Neural progenitor cell (in vitro differentiated cells): ENCODE measurements around the gene POU6F2. TPM values are rescaled to one million over a fixed set of nuclear protein-coding genes. Genes with fewer than 3 reads are reported as not detected.

Experiments
- DNase-seq: peaks from one replicate; pipeline ENCODE4 v3.0.0-alpha.2; 2016; ENCODE audit warnings: low spot score
- H2AFZ ChIP-seq: fragments of 200-600 bp; sonication (generic); replicated peaks from 2 replicates; pipeline ENCODE4 v1.6.1; 2016; ENCODE audit warnings: antibody characterized with exemption
- H3F3A ChIP-seq: fragments of 200-600 bp; sonication (generic); 2 replicates; pipeline ENCODE4 v1.6.1; 2016; ENCODE audit warnings: antibody characterized with exemption, low read depth
- H3K27ac ChIP-seq: fragments of 200-600 bp; sonication (generic); 2 replicates; pipeline ENCODE4 v1.5.1; 2016; ENCODE audit warnings: mild to moderate bottlenecking
- H3K27me3 ChIP-seq: fragments of 200-600 bp; sonication (generic); 2 replicates; pipeline ENCODE4 v1.6.1; 2016; ENCODE audit warnings: mild to moderate bottlenecking, moderate library complexity
- H3K36me3 ChIP-seq: fragments of 200-600 bp; sonication (generic); 2 replicates; pipeline ENCODE4 v1.5.1; 2016
- H3K4me1 ChIP-seq: fragments of 200-600 bp; sonication (generic); 2 replicates; pipeline ENCODE4 v1.6.1; 2016; ENCODE audit warnings: mixed run types
- H3K4me2 ChIP-seq: fragments of 200-600 bp; sonication (generic); 2 replicates; pipeline ENCODE4 v1.6.1; 2016
- H3K4me3 ChIP-seq: fragments of 200-600 bp; sonication (generic); 2 replicates; pipeline ENCODE4 v1.5.1; 2016
- H3K79me2 ChIP-seq: fragments of 200-600 bp; sonication (generic); 2 replicates; pipeline ENCODE4 v1.6.1; 2016; ENCODE audit warnings: low read depth
- H3K9ac ChIP-seq: fragments of 200-600 bp; sonication (generic); 2 replicates; pipeline ENCODE4 v1.6.1; 2016
- H3K9me3 ChIP-seq: fragments of 200-600 bp; sonication (generic); 2 replicates; pipeline ENCODE4 v1.5.1; 2016; ENCODE audit warnings: low read depth
- H4K20me1 ChIP-seq: fragments of 200-600 bp; sonication (generic); 2 replicates; pipeline ENCODE4 v1.6.1; 2016; ENCODE audit warnings: low read depth
- H3K27ac Mint-ChIP-seq: 3 replicates; pipeline ENCODE4 v1.8.0; 2021; ENCODE audit warnings: mixed read lengths
- H3K27me3 Mint-ChIP-seq: 2 replicates; pipeline ENCODE4 v1.8.0; 2022; ENCODE audit warnings: low read depth, mild to moderate bottlenecking, inconsistent platforms, moderate library complexity, mixed read lengths; ENCODE audit not compliant: insufficient read depth
- H3K36me3 Mint-ChIP-seq: 3 replicates; pipeline ENCODE4 v1.8.0; 2021; ENCODE audit warnings: mixed read lengths
- H3K4me1 Mint-ChIP-seq: 3 replicates; pipeline ENCODE4 v1.8.0; 2021; ENCODE audit warnings: mixed read lengths
- H3K4me3 Mint-ChIP-seq: 3 replicates; pipeline ENCODE4 v1.8.0; 2021; ENCODE audit warnings: mild to moderate bottlenecking, moderate library complexity, mixed read lengths
- H3K9me3 Mint-ChIP-seq: 3 replicates; pipeline ENCODE4 v1.8.0; 2020; ENCODE audit warnings: mixed read lengths
- CTCF ChIP-seq: fragments of 200-600 bp; sonication (generic); IDR thresholded peaks from 2 replicates; pipeline ENCODE4 v1.5.1; 2017; ENCODE audit warnings: antibody characterized with exemption, mild to moderate bottlenecking
- EZH2 ChIP-seq: fragments of 200-600 bp; sonication (generic); IDR thresholded peaks from 2 replicates; pipeline ENCODE4 v1.6.1; 2017; ENCODE audit warnings: antibody characterized with exemption, mild to moderate bottlenecking, moderate library complexity
- EZH2phosphoT487 ChIP-seq: fragments of 200-600 bp; sonication (generic); IDR thresholded peaks from 2 replicates; pipeline ENCODE4 v1.6.1; 2017; ENCODE audit warnings: antibody characterized with exemption
- total RNA-seq: library from RNA; depleted of rRNA; stranded (reverse); fragments of >200 nt; gene quantifications from 2 replicates; pipeline ENCODE4 v1.2.3, GENCODE V29; 2015; ENCODE audit warnings: low replicate concordance

POU6F2 gene
- total RNA-seq, 1 donor from 2014 or later, result 3.4 TPM

GRCh38 chr7:39461263-39461820 is 483.6 kb downstream of the POU6F2 start:
- no peak overlapping the region for H2AFZ ChIP-seq
- H3K9me3 ChIP-seq, result no peaks in the 10 kb centered on the region
- Mint-ChIP-seq H3K4me3 (no peak overlapping the region), H3K4me1 (peaks cover 51% of the 10 kb centered on the region), H3K27me3 (peaks cover 2% of the 10 kb centered on the region), H3K27ac (peak overlapping the region; percentile 50), H3K9me3 (no peaks in the 10 kb centered on the region), H3K36me3 (no peaks in the 10 kb centered on the region)
- peak; percentile 24 for DNase-seq
- H4K20me1 ChIP-seq, result no peaks in the 10 kb centered on the region
- peaks cover 37% of the 10 kb centered on the region for H3K4me1 ChIP-seq
- H3K4me2 ChIP-seq, result peak overlapping the region; percentile 12
- no peak for TF ChIP-seq EZH2
- TF ChIP-seq CTCF, result no peak
- no peak for TF ChIP-seq EZH2phosphoT487
- peaks cover 10% of the 10 kb centered on the region for H3F3A ChIP-seq
- H3K27me3 ChIP-seq, result no peaks in the 10 kb centered on the region
- H3K9ac ChIP-seq, result no peak overlapping the region
- no peaks in the 10 kb centered on the region for H3K79me2 ChIP-seq
- no peaks in the 10 kb centered on the region for H3K36me3 ChIP-seq
- no peak overlapping the region for H3K4me3 ChIP-seq
- H3K27ac ChIP-seq, result no peak overlapping the region

GRCh38 chr7:39463252-39463651 is 485.5 kb downstream of the POU6F2 start:
- Histone ChIP-seq H3K27ac (no peak overlapping the region), H3K79me2 (no peaks in the 10 kb centered on the region), H2AFZ (no peak overlapping the region), H3K4me1 (peaks cover 37% of the 10 kb centered on the region), H3K4me2 (no peak overlapping the region), H3K36me3 (no peaks in the 10 kb centered on the region), H3K9me3 (no peaks in the 10 kb centered on the region), H3K4me3 (no peak overlapping the region), H3F3A (peaks cover 10% of the 10 kb centered on the region), H3K9ac (no peak overlapping the region), H4K20me1 (no peaks in the 10 kb centered on the region), H3K27me3 (no peaks in the 10 kb centered on the region)
- H3K27ac Mint-ChIP-seq, result no peak overlapping the region
- H3K4me3 Mint-ChIP-seq, result no peak overlapping the region
- no peak for DNase-seq
- H3K9me3 Mint-ChIP-seq, result no peaks in the 10 kb centered on the region
- peaks cover 49% of the 10 kb centered on the region for H3K4me1 Mint-ChIP-seq
- H3K27me3 Mint-ChIP-seq, result no peaks in the 10 kb centered on the region
- TF ChIP-seq EZH2 (no peak), CTCF (no peak), EZH2phosphoT487 (no peak)
- no peaks in the 10 kb centered on the region for H3K36me3 Mint-ChIP-seq

GRCh38 chr7:39464350-39465054 is 486.8 kb downstream of the POU6F2 start:
- Histone ChIP-seq H3K4me2 (no peak overlapping the region), H2AFZ (no peak overlapping the region), H3K4me1 (peaks cover 31% of the 10 kb centered on the region), H3K36me3 (no peaks in the 10 kb centered on the region), H3K27me3 (no peaks in the 10 kb centered on the region), H3K4me3 (no peak overlapping the region), H3K9ac (no peak overlapping the region), H3K79me2 (no peaks in the 10 kb centered on the region), H3K27ac (no peak overlapping the region), H3K9me3 (no peaks in the 10 kb centered on the region), H4K20me1 (no peaks in the 10 kb centered on the region), H3F3A (peaks cover 10% of the 10 kb centered on the region)
- TF ChIP-seq EZH2phosphoT487 (no peak), EZH2 (no peak), CTCF (no peak)
- H3K27ac Mint-ChIP-seq, result peak overlapping the region; percentile 80
- peaks cover 43% of the 10 kb centered on the region for H3K4me1 Mint-ChIP-seq
- H3K36me3 Mint-ChIP-seq, result no peaks in the 10 kb centered on the region
- H3K27me3 Mint-ChIP-seq, result peaks cover 2% of the 10 kb centered on the region
- no peak for DNase-seq
- no peaks in the 10 kb centered on the region for H3K9me3 Mint-ChIP-seq
- H3K4me3 Mint-ChIP-seq, result no peak overlapping the region
